D721Med (cell line): ENCODE results near the gene JUP.

Experiments used
- DNase-seq: peaks from one replicate; pipeline ENCODE4 v3.0.0; 2011; ENCODE audit warnings: low spot score; ENCODE audit not compliant: insufficient read length
- FAIRE-seq: peaks from 2 replicates; lab custom pipeline; 2011; peaks lifted over from hg19 to GRCh38; lab: Jason Lieb, UNC
- TF ChIP-seq, protein P1 (sequence below): IDR thresholded peaks from 2 replicates; pipeline ENCODE4 v1.5.1; 2012; ENCODE audit warnings: mild to moderate bottlenecking, control low read depth; ENCODE audit not compliant: insufficient read depth; ENCODE audit errors: missing control alignments

JUP gene

DNA sequence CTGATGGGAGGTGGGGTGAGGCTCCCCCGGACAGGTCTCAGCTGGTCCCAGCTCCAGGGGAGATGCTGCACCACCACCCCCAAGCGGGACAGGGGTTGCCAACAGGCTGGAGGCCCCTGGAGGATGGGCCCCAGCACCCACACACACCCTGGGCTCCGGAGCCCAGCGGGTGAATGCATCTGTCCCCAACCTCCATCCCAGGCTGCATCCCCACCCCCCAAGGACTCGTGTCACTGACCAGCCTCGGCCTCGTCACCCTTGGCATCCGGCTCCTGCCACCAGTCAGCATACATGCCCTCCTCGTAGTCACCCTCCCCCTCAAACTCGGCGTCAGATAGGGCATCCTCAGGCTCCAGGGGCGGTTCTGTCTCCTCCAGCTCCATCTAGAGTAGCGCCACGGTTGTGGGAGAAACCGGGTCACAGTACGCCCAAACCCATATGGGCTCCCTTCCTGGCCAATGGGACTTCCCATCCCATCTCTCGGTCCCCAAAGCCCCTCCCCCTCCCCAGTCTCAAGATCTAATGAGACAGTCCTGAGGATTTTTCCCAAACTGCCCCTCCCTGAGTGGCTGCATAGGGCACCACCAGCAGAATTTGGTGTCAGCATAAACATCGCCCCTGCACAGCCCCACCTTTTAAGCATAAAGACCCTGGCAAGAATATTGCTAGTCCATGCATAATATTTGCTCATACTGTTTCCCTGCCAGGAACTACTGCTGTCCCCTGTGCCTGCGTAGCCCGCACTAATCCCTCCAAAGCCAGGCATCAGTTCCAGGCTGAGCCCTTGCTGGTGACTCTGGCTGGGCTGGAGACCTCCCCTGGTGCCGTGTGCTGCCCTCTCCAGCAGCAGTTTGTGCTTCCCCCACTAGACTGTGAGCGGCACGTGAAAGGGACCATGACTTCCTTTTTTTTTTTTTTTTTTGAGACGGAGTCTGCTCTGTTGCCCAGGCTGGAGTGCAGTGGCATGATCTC is 16.8 kb upstream of the JUP start:
- DNase-seq (no peak), FAIRE-seq (no peak)
- TF ChIP-seq, protein P1, sequence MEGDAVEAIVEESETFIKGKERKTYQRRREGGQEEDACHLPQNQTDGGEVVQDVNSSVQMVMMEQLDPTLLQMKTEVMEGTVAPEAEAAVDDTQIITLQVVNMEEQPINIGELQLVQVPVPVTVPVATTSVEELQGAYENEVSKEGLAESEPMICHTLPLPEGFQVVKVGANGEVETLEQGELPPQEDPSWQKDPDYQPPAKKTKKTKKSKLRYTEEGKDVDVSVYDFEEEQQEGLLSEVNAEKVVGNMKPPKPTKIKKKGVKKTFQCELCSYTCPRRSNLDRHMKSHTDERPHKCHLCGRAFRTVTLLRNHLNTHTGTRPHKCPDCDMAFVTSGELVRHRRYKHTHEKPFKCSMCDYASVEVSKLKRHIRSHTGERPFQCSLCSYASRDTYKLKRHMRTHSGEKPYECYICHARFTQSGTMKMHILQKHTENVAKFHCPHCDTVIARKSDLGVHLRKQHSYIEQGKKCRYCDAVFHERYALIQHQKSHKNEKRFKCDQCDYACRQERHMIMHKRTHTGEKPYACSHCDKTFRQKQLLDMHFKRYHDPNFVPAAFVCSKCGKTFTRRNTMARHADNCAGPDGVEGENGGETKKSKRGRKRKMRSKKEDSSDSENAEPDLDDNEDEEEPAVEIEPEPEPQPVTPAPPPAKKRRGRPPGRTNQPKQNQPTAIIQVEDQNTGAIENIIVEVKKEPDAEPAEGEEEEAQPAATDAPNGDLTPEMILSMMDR = no peak

DNA sequence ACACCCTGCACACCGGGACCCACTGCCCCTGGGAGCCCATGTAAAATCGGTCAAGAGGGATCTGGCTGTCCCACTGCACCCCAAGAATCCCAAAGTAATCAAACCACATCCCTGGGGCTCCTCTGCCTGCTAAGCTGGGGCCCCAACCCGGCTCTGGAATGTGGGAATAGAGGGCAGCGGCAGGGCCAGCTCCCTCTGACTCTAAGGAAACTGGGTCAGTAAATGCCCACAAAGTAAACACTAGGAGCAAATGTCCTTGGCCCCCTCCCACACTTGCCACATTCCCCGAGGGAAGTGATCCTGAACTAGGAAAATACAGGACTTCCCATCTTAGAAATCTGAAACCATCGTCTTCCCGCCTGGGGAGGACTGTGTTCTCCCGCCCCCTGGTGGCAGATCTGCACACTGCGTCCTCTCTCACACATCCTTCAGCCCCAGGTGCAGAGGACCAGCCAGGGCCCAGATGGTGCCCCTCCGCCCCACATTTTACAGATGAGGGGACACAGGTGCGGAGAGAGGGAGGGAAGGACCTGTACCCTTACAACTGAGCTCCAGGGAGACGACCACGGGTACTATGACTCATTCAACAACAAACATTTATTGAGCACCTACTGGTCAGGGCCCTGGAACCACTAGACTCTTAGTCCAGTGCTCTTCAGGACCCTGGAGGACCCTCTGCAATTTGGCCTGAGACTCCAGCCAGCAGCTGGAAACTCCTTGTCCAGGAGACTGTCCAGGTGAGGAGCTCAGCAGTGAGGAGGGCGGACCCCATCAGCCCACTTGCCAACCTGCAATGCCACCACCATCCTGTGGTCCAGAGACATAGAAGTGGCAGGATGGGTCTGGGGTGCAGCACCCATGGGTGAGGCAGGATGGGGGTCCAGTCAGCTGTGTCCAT is 15.1 kb upstream of the JUP start:
- TF ChIP-seq, protein P1 = peak; percentile 99
- FAIRE-seq (no peak), DNase-seq (peak; percentile 77)

- TF ChIP-seq, protein P1 = no peak
- FAIRE-seq (no peak), DNase-seq (no peak)
Measured at GRCh38 chr17:41800601-41801373, 14.3 kb upstream of the JUP start.

DNA sequence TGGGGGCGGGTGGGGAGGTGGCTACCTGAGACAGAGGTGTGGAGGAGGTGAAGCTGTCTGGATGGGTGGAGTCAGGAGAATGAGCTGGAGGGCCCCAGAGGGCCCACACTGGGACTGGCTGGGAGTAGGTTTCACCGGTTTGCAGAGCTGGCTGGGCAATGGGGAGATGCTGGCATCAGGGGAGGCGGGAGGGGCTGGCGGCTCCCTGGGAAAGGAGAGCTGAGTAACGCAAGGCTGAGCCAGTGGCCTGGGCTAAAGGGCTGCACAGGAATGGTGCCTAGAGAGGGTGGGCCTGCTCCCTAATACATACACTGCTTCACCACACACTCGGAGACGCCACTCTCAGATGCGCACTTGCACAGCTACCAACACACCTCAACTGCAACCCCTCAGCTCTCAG is 12.9 kb upstream of the JUP start:
- DNase-seq (no peak), FAIRE-seq (no peak)
- TF ChIP-seq, protein P1 = no peak

DNA sequence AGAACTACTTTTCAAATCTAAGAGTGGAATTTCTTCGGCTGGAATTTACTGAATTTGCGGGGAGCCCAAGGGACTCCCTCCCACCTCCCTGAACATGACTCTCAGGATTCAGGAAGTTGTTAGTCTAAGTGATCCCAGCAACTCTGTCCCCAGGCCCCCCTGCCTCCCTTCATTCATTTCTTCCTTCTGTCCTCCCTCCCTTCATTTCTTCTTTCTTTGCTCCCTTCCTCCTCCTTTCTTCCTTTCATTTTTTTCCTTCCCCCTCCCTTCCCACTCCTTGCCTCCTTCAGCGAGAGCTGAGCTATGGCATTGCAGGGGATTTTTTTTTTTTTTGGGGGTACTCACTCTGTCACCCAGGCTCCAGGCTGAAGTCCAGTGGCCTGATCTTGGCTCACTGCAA is 10.9 kb upstream of the JUP start:
- no peak for DNase-seq

DNA sequence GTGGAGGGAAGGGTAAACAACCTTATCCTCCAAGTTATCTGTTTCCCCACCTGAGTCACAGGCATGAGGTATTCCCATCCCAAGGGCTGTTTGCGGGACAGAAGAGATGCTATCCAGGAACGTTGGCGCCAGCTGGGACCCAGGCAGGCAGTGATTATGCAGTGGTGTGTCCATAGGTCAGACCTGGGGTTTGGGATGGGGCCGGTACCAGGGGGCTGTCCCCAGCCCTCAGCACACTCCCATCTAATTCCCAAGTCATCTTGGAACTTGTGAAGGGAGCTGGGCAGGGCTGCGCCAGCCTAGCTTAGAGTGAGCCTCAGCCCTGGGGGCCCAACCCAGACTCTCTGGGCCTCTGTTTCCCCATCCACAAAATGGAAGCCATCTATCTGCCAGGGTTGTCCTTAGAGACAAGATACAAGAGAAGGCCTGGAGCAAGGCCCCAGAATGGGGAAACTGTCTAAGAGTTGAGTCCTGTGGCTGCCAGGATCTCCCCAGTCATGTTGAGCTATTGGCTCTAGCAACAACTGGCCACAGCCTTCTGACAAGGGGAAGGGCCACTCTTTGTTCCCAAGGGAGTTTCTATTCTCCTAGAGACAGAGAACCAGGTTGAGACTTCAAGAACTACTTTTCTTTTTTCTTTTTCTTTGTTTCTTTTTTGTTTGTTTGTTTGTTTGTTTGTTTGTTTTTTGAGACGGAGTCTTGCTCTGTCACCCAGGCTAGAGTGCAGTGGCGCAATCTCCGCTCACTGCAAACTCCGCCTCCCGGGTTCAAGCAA is 9.8 kb upstream of the JUP start:
- FAIRE-seq = no peak
- TF ChIP-seq, protein P1 = no peak
- DNase-seq = no peak

More for the DNA sequence above, 10.9 kb upstream of the JUP start:
- TF ChIP-seq, protein P1 = no peak
- no peak for FAIRE-seq
